ENCODE measurements around the gene GABRA4. TPM values are rescaled to one million over a fixed set of nuclear protein-coding genes. Genes with fewer than 3 reads are reported as not detected.

GABRA4 gene
- total RNA-seq, 1 experiment from 2014 or later: not detected

- no peak overlapping the region for H3K18ac ChIP-seq (ENCODE audit: insufficient read length, low read depth, low read length)
- no peak overlapping the region for H2BK5ac ChIP-seq (ENCODE audit: insufficient read length, low read length)
- no peak overlapping the region for H2BK15ac ChIP-seq (ENCODE audit: low read depth, low read length)
- no peaks in the 10 kb centered on the region for H3K4me1 ChIP-seq (ENCODE audit: insufficient read depth, low read length)
- H3K36me3 Mint-ChIP-seq (ENCODE audit: insufficient read depth in 1 of 3, low read depth in 3 of 3): no peaks in the 10 kb centered on the region
- H3K9me3 Mint-ChIP-seq: no peaks in the 10 kb centered on the region
- no peak overlapping the region for H3K56ac ChIP-seq (ENCODE audit: insufficient read length, low read depth, low read length)
- H3K4me3 Mint-ChIP-seq: no peak overlapping the region
- H4K5ac ChIP-seq (ENCODE audit: insufficient read length, low read depth, low read length): no peak overlapping the region
- H3K79me1 ChIP-seq (ENCODE audit: insufficient read depth, low read depth, low read length, poor library complexity, severe bottlenecking): no peaks in the 10 kb centered on the region
- H3T11ph ChIP-seq (ENCODE audit: low read length): no peak overlapping the region
- H2BK20ac ChIP-seq (ENCODE audit: low read depth, low read length, poor library complexity, severe bottlenecking): no peak overlapping the region
- no peak overlapping the region for H2AFZ ChIP-seq (ENCODE audit: low read length)
- no CpG with 5 or more reads among the region's 1 CpG for WGBS (ENCODE audit: extremely low coverage, insufficient read length, low lambda C conversion rate)
- no peak for TF ChIP-seq CTCF (conservative IDR thresholded peaks at IDR 0.05)
- no peak for DNase-seq
- no peak overlapping the region for H3K4me2 ChIP-seq (ENCODE audit: insufficient read depth, insufficient read length, low read length)
- no peaks in the 10 kb centered on the region for H3K79me2 ChIP-seq (ENCODE audit: insufficient read depth, low read length)
- peaks cover 13% of the 10 kb centered on the region for H3K27me3 Mint-ChIP-seq (ENCODE audit: low read depth)
- H3K27ac Mint-ChIP-seq: no peak overlapping the region
- H3K23ac ChIP-seq (ENCODE audit: insufficient read length, low read depth, low read length): no peak overlapping the region
- no peaks in the 10 kb centered on the region for H3K23me2 ChIP-seq (ENCODE audit: insufficient read length, low read depth, low read length, poor library complexity, severe bottlenecking)
- H3K9ac ChIP-seq (ENCODE audit: extremely low read depth, insufficient read length, low read length): no peak overlapping the region
- no peak overlapping the region for H2BK12ac ChIP-seq (ENCODE audit: insufficient read length, low read depth, low read length)
- H4K8ac ChIP-seq (replicated peaks; ENCODE audit: insufficient read length, low read depth, low read length): no peak overlapping the region
- no peak overlapping the region for H2AK5ac ChIP-seq (ENCODE audit: insufficient read length, low read length)
- H3K27ac ChIP-seq (ENCODE audit: insufficient read length, low read depth, low read length): no peak overlapping the region
- no peaks in the 10 kb centered on the region for H3K27me3 ChIP-seq (ENCODE audit: insufficient read depth, low read length)
- H4K20me1 ChIP-seq (ENCODE audit: control insufficient read depth, insufficient read depth, insufficient read length): no peaks in the 10 kb centered on the region
- no peak overlapping the region for H3K14ac ChIP-seq (ENCODE audit: insufficient read depth, low read length)
- peaks cover 4 to 7% of the 10 kb centered on the region in 2 experiments; a peak in 3 of 4 replicates for H3K4me1 Mint-ChIP-seq
- H4K91ac ChIP-seq (ENCODE audit: insufficient read length, low read depth, low read length): no peak overlapping the region
- H3K9me3 ChIP-seq (ENCODE audit: control insufficient read depth, low read depth, low read length): no peaks in the 10 kb centered on the region
- no peak overlapping the region for H2BK120ac ChIP-seq (ENCODE audit: low read depth, low read length, poor library complexity, severe bottlenecking)
- no peak overlapping the region for H3K4ac ChIP-seq (ENCODE audit: low read depth, low read length)
Measured at GRCh38 chr4:46984781-46985180, 8.6 kb downstream of the GABRA4 start.
